MCF 10A (cell line): ENCODE data around the gene OXGR1. TPM values are rescaled to one million over a fixed set of nuclear protein-coding genes. Genes with fewer than 3 reads are reported as not detected.

Experiments
- BruUV-seq: library from RNA; stranded (reverse); fragments of 400-500 nt; replicated peaks from 2 replicates; lab custom pipeline; 2021; lab: Mats Ljungman, UMichigan
- CTCF ChIA-PET: fragments of 300-600 bp; sonication (Branson Sonifier 250); formaldehyde crosslinking; extraction: SDS; loops from one replicate; lab custom pipeline; 2021; ENCODE audit warnings: antibody characterized with exemption, inconsistent platforms; lab: Yijun Ruan, JAX
- POLR2A ChIA-PET: fragments of 300-600, 350-650 bp; sonication (Branson Sonifier 250); formaldehyde crosslinking; extraction: SDS; loops from one replicate; lab custom pipeline; 2020; ENCODE audit warnings: antibody characterized with exemption, inconsistent platforms; lab: Yijun Ruan, JAX
- DNase-seq: peaks from one replicate; pipeline ENCODE4 v3.0.0-alpha.2; 2018; ENCODE audit not compliant: unreplicated experiment
- H3K27ac Mint-ChIP-seq: one replicate; pipeline ENCODE4 v1.8.0; 2022; ENCODE audit warnings: mild to moderate bottlenecking, low read depth, mixed read lengths; ENCODE audit not compliant: unreplicated experiment
- H3K27me3 Mint-ChIP-seq: one replicate; pipeline ENCODE4 v1.8.0; 2022; ENCODE audit warnings: mixed read lengths; ENCODE audit not compliant: insufficient read depth, unreplicated experiment
- H3K36me3 Mint-ChIP-seq: one replicate; pipeline ENCODE4 v1.8.0; 2022; ENCODE audit warnings: mild to moderate bottlenecking, moderate library complexity, mixed read lengths; ENCODE audit not compliant: insufficient read depth, unreplicated experiment
- H3K4me1 Mint-ChIP-seq: one replicate; pipeline ENCODE4 v1.8.0; 2022; ENCODE audit warnings: mixed read lengths; ENCODE audit not compliant: insufficient read depth, unreplicated experiment
- H3K4me3 Mint-ChIP-seq: one replicate; pipeline ENCODE4 v1.8.0; 2022; ENCODE audit warnings: mild to moderate bottlenecking, moderate library complexity, mixed read lengths; ENCODE audit not compliant: unreplicated experiment
- H3K9me3 Mint-ChIP-seq: one replicate; pipeline ENCODE4 v1.8.0; 2022; ENCODE audit warnings: mixed read lengths; ENCODE audit not compliant: unreplicated experiment
- intact Hi-C: fragments of 100-400 bp; cut with micrococcal nuclease; formaldehyde crosslinking; loops from 2 replicates; pipeline ENCODE4 v1.14.1; 2022
- total RNA-seq: library from RNA; stranded (reverse); gene quantifications from 2 replicates; pipeline ENCODE4 v1.2.3, GENCODE V29; 2022
- TF ChIP-seq, protein P1 (sequence below): fragments of 200-600 bp; IDR thresholded peaks from one replicate; pipeline ENCODE4 v1.8.0; 2022; ENCODE audit warnings: antibody characterized with exemption, mild to moderate bottlenecking; ENCODE audit not compliant: unreplicated experiment

OXGR1 gene
- total RNA-seq, 1 experiment from 2014 or later: not detected

DNA sequence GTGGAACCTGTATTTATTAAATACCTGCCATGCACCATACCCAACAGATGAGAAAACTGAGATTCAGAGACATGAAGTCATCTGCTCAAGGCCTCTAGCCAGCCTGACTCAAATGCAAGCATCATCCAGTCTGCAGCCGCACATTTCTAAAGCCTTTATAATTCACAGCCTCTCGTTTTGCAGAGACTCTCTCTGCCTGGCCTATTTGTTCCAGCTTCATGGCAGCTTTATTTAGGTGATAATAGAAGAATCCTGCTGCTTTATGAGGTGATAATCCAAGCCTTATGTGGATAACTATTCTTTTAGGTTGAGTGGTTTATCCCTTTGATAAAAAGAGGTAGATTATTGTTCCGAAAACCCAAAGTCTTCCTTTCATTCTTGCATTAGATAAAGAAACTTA is 58.4 kb downstream of the OXGR1 start:
- no peak for DNase-seq
- TF ChIP-seq, protein P1, sequence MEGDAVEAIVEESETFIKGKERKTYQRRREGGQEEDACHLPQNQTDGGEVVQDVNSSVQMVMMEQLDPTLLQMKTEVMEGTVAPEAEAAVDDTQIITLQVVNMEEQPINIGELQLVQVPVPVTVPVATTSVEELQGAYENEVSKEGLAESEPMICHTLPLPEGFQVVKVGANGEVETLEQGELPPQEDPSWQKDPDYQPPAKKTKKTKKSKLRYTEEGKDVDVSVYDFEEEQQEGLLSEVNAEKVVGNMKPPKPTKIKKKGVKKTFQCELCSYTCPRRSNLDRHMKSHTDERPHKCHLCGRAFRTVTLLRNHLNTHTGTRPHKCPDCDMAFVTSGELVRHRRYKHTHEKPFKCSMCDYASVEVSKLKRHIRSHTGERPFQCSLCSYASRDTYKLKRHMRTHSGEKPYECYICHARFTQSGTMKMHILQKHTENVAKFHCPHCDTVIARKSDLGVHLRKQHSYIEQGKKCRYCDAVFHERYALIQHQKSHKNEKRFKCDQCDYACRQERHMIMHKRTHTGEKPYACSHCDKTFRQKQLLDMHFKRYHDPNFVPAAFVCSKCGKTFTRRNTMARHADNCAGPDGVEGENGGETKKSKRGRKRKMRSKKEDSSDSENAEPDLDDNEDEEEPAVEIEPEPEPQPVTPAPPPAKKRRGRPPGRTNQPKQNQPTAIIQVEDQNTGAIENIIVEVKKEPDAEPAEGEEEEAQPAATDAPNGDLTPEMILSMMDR: no peak
- no peaks in the 10 kb centered on the region for H3K36me3 Mint-ChIP-seq
- H3K4me1 Mint-ChIP-seq: peaks cover 4% of the 10 kb centered on the region
- H3K4me3 Mint-ChIP-seq: no peak overlapping the region
- ChIA-PET POLR2A (no interaction called here), CTCF (interaction anchor here (0.8 to 1.9 kb wide), 2 partner anchors 22 to 23 kb away, joined by 3 to 9 read pairs; no protein-coding TSS in a partner anchor)
- intact Hi-C loops: no loop called here
- no peaks in the 10 kb centered on the region for H3K27me3 Mint-ChIP-seq
- no peaks in the 10 kb centered on the region for H3K9me3 Mint-ChIP-seq
- BruUV-seq: no TSS peak
- no peak overlapping the region for H3K27ac Mint-ChIP-seq

Other genes with a start within 250 kb of the OXGR1 start
- 74.3 and 85.8 TPM in 2 replicates for gene MBNL2, start 227.9 kb upstream of the OXGR1 start, total RNA-seq